ENCODE data around the gene PHACTR3. TPM values are rescaled to one million over a fixed set of nuclear protein-coding genes. Genes with fewer than 3 reads are reported as not detected.

Gene PHACTR3
- total RNA-seq, 1 donor from 2014 or later = 1.8 TPM

DNA sequence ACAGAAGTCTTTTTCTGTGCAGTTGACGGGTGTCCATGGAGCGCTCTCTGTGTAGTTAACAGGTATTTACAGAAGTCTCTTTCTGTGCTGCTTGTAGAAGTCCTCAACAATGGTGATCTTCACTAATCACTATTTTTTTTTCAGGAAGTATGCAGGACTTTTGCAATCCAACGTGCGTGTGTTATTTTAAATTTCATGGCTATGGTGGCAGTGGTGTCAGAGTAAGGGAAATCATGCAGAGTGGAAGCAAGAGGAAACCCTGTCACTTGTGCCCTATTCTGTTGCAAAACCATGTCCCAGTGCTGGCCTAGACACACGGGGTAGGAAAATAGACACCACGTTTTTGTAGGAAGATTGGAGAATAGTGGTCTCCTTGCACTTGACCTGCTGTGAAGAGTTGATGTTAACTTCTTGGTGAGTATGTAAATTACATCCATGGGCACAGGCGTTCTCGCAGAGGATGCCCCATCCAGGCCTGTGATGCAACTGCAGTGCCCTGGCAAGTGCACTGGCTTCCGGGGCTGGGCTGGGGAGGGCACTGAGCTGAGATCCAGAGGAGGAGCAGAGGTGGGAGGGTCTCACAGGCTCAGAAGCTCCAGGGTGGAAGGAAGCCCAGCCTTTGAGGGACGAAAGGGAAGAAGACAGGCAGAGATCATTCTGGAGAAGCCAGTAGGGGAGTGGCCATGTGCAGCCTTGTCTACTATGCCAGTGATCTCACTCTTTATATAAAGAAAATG, 182.6 kb downstream of the PHACTR3 start:
- peak; percentile 68 for DNase-seq (ENCODE audit: low spot score)

DNA sequence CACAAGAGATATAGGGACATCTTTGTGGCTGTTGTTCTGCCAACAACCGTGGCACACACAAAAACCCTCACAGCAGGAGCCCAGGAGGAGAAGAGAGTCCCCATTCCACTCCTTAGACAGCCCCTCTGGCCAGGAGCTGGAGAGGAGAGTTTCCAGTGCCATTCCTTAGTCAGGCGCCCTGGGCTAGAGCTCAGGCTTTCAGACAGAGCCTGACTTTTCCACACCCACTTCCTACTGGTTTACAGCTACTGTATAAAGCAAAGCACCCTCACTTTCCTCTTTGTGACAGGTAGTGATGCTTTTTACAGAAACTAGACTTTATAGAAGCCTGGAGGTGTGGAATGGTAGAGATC, 183.2 kb downstream of the PHACTR3 start:
- DNase-seq (ENCODE audit: low spot score) = no peak

DNA sequence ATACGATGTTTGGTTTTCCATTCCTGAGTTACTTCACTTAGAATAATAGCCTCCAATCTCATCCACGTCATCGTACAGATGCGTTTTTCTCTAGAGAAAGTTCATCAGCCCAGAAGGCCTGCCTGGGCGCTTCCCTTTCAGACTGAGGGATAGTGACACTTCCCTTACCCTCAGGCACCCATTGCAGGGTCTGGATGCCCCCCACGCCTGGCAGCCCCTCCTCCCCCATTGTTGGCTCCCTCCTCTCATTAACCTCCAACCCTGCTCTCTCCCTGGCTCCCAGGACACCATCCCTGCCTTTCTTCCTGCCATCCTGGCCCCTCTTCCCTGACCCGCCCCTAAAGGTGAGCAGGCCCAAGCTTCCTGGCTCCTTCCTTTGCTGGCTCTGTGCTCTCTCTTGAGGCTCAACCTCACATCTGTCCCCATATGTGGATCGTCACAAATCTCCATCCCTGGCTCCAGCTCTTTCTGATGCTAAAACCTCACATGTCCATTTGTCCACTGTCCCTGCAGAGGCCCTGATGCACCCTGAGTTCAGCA, 183.9 kb downstream of the PHACTR3 start:
- peak; percentile 55 for DNase-seq (ENCODE audit: low spot score)

DNA sequence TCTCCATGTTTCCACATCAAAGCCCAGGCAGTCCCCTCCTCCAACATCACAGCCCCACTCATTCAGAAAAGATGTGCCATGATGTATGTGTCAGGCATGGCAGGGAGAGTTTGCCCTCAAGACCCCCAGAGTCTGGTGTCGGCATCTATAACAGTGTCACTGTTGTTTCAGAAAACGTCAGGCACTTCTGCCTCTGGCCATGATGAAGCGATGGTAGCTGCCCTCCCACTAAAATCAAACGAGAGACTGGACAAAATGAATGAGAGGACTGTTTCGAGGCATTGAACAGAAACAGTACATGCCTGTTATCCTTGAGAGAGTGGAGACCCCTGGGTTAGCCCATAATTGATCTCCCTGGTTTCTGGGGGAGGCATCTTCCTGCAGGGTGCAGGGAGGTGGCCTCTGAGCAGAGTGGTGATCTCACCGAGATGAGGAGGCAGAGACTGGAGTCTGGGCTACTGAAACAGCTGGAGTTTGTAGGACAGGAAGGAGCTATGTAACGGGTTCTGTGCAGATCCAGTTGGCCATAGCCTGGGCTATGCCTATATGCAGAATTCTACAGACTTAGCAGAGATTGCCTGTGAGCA, 184.6 kb downstream of the PHACTR3 start:
- DNase-seq (ENCODE audit: low spot score) = peak; percentile 35

DNA sequence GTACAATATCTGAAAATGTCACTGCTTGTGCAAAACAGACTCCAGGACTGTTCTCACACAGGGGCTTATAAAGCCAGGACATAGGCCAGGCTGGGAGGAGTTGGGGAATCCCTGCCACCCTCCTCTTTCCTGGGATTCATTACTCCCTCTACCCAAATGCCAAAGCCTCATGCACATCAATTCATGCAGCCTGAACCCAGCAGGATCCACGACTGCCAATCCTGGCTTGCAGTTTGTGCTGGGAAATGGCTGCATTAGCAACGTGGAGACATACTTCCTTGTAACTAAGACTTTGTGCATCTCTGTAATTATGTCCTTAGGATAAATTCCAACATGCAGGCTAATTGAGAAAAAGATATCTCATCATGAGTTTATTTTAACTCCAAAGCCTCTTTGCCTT, 185.3 kb downstream of the PHACTR3 start:
- no peak for DNase-seq (ENCODE audit: low spot score)

GRCh38 chr20:59790346-59790745, 186.0 kb downstream of the PHACTR3 start:
- DNase-seq (ENCODE audit: low spot score) = no peak

DNA sequence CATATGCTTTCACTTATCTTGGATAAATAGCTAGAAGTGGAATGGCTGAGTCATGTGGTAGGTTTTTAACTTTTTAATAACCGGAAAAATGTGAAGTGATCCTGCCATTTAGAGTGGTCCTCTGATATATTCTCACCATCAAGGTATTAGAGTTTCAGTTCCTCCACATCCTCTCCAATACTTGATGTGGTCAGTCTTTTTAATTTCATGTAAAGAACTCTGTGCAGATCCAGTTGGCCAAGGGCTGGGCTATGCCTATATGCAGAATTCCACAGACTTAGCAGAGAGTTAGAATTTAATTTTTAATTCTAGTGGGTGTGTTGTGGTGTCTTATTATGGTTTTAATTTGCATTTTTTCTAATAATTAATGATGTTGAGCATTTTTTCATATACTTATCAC, 188.0 kb downstream of the PHACTR3 start:
- DNase-seq (ENCODE audit: low spot score) = no peak

GRCh38 chr20:59794555-59794954, 190.2 kb downstream of the PHACTR3 start:
- no peak for DNase-seq (ENCODE audit: low spot score)

- no peak for DNase-seq (ENCODE audit: low spot score)
Measured at GRCh38 chr20:59800309-59800708, 196.0 kb downstream of the PHACTR3 start.

DNA sequence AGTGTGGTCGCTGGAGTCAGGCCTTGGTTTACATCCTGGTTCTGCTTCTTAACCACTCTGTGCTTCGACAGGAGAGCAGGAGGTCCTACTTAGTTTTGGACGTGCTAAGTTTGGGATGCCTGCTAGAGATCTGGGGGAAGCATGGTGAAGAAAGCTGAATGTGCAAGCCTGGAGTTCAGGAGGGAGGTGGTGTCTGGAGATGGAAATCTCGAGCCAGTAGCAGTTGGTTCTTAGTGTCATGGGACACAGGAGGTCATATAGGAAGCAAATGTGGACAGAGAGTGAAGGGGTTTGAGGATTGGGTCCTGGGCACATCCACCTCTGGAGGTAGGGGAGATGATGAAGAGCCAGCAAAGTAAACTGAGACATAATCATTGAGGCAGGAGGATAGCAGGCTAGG, 197.7 kb downstream of the PHACTR3 start:
- DNase-seq (ENCODE audit: low spot score) = no peak

DNA sequence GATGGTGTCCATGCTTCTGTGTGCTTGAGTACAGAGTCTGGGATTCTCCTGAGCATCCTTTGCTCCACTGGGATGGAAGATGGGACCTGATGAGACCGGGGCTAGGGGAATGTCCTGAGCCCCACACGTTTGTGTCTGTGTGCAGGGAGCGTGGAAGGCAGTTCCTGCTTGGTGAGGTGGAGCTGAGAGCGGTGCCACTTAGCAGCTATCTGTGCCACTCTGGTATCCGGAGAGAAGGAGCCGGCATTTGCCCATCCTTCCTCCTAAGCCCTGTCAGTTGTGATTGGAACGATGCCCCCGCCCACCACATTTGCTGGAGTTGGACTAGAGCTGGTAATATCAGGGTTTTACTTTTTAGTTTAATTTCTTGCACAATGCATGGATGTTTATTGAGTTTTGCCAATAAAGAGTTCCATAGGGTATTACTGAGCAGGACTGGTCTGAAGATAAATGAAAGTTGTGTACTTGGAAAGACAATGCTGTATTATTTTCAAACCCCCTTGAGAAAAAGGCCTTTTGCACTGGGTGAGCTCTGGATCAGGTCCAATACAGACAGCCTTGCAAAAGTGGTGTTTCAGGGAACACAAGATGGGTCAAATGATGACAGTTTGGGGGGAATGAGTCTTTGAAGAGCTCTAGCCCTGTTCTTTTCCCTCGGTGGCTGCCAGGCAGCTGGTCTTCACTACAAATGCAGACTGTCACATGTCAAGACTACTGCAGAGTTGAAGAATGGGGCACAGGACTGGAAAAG, 198.3 kb downstream of the PHACTR3 start:
- DNase-seq (ENCODE audit: low spot score) = no peak

DNA sequence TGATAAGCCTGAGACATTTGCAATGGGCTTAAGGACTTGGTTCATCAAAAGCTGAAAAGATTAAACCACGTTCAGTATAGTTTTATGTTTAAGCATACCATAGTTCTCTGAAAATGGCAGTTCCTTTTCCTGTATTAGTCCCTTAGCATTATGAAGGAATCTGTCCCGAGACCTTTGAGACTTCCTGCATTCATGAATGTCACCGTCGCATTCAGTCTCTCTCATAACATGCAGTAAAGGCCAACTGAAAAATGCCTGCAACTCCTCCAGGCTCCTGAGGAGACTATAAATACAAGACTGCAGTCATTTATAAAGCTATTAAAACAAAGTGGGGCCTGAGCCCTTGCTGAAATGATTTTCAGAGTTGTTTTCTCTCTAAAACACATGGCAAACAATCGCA, 200.0 kb downstream of the PHACTR3 start:
- DNase-seq (ENCODE audit: low spot score) = no peak

- no peak for DNase-seq (ENCODE audit: low spot score)
Measured at GRCh38 chr20:59804871-59805665, 200.7 kb downstream of the PHACTR3 start.

DNA sequence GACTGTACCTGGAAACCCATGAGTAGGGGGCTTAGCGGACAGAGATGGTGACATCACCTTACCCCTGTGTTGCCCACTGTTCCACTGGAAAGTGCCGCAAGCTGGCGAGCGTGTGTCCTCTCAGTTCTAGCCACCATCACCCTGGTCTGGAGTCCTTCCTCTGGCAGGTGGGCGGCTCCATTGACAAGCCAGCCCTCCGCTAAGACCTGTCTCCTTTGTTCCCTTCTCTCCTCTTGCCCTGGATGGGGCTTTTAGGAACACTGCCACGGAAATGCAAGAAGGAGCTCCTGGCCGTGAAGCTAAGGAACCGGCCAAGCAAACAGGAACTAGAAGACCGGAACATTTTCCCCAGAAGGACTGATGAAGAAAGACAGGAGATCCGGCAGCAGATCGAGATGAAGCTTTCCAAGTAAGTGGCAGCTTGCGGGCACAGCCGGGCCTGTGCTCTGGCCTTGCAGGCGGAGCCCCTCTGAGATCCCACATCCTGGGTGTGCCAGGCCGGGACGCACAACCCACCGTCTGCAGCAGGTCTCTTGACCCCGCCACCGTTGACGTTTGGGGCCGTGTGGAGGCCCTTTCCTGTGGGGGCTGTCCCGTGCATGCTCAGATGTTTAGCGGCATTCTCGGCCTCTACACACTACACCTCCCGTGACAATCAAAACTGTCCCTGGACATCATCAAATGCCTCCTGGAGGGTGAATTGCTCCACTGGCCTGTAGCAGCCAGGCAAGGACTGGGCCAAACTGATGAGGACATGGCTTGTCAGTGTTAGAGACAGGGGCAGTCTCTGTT, 201.6 kb downstream of the PHACTR3 start:
- peak; percentile 85 for DNase-seq (ENCODE audit: low spot score)

DNA sequence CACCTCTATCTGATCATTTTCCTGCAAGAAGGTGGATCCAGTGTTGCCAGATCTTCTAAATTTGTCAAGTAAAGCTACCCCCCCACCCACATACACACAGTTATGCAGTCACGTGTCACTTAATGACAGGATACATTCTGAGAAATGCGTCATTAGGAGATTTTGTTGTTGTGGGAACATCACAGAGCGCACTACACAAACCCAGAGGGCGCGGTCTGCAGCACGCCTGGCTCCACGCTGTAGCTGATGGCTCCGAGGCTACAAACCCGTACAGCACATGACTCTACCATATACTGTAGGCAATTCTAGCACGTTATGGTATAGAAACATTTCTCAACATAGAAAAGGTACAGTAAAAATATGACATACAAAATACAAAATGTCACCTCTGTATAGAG, 202.2 kb downstream of the PHACTR3 start:
- no peak for DNase-seq (ENCODE audit: low spot score)

DNA sequence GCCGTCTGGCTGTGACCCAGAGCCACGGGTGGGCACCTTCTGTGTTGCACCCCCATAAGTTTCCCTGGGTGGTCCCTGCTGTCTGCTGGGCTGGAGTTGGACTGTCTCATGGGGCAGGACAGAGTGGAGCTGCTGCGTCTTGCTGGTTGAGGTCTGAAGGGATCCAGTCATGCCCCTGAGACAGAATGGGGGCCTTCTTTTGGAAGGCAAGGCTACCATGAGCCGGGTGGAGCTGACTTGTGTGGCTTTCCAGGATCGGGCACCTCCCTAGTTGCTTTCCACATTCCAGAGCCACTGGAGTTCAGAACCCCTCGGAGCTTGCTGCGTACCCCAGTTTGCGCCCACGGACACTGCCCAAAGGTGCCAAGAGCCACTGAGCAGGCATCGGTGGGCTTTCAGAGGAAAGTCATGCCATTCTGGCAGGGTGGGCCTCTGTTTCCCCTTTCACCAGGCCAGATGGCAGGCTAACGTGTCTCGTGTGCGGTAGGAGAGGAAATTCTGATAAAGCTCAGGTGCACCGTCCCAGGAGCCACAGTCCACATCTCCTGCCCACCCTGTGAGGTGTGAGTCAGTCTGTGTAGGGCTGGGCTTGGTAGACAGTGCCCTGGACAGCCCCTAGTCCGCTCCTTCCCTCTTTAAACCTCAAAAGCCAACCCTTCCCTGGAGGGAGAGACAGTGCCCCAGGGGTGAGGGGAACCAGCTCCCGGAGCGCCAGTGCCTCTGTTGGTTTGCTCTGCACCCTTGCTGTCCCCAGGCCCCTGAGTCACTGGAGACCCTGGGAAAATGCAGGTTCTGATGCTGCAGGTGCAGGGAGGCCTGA, 203.8 kb downstream of the PHACTR3 start:
- peak; percentile 74 for DNase-seq (ENCODE audit: low spot score)

GRCh38 chr20:59808729-59809381, 204.5 kb downstream of the PHACTR3 start:
- peak; percentile 79 for DNase-seq (ENCODE audit: low spot score)

GRCh38 chr20:59809630-59810448, 205.5 kb downstream of the PHACTR3 start:
- DNase-seq (ENCODE audit: low spot score) = peak; percentile 53

All from mesenteric fat pad (tissue), 1 donor.